OCI-LY1 (cell line): ENCODE results near the gene MYL3.
A peak's percentile ranks its signal among the peaks of the same experiment; 100 is the strongest.

Experiments
- H2AFZ ChIP-seq: fragments of 200-600 bp; sonication (generic), shearing (Covaris generic); 2 replicates; pipeline ENCODE4 v1.6.0; 2014; ENCODE audit warnings: antibody characterized with exemption, mild to moderate bottlenecking, low read length
- H3F3A ChIP-seq: fragments of 200-600 bp; sonication (generic), shearing (Covaris generic); 2 replicates; pipeline ENCODE4 v1.6.0; 2014; ENCODE audit warnings: mild to moderate bottlenecking, antibody characterized with exemption, low read length, moderate library complexity; ENCODE audit not compliant: insufficient read depth
- H3K27ac ChIP-seq: fragments of 200-600 bp; sonication (generic); 2 replicates; pipeline ENCODE4 v1.5.1; 2014; ENCODE audit warnings: low read length, mixed run types, mild to moderate bottlenecking, low read depth; ENCODE audit not compliant: poor library complexity, severe bottlenecking
- H3K27me3 ChIP-seq: fragments of 200-600 bp; sonication (generic); 2 replicates; pipeline ENCODE4 v1.6.0; 2014; ENCODE audit warnings: antibody characterized with exemption, mild to moderate bottlenecking, low read length, moderate library complexity; ENCODE audit not compliant: insufficient read depth
- H3K36me3 ChIP-seq: fragments of 200-600 bp; sonication (generic); 2 replicates; pipeline ENCODE4 v1.6.1; 2014; ENCODE audit warnings: mild to moderate bottlenecking, antibody characterized with exemption, low read length, moderate library complexity, mixed read lengths; ENCODE audit not compliant: insufficient read depth
- H3K4me1 ChIP-seq: fragments of 200-600 bp; sonication (generic); 2 replicates; pipeline ENCODE4 v1.5.1; 2014; ENCODE audit warnings: mild to moderate bottlenecking, low read length, moderate library complexity; ENCODE audit not compliant: insufficient read depth, severe bottlenecking
- H3K4me2 ChIP-seq: fragments of 200-600 bp; sonication (generic), shearing (Covaris generic); 2 replicates; pipeline ENCODE4 v1.6.1; 2014; ENCODE audit warnings: low read length
- H3K4me3 ChIP-seq: fragments of 200-600 bp; sonication (generic); 2 replicates; pipeline ENCODE4 v1.5.1; 2014; ENCODE audit warnings: low read length, low read depth, mild to moderate bottlenecking, mixed read lengths; ENCODE audit not compliant: poor library complexity, severe bottlenecking
- H3K79me2 ChIP-seq: fragments of 200-600 bp; shearing (Covaris generic); 2 replicates; pipeline ENCODE4 v1.6.1; 2016; ENCODE audit warnings: mixed run types, low read length, mixed read lengths; ENCODE audit not compliant: insufficient read depth
- H3K9ac ChIP-seq: fragments of 200-600 bp; sonication (generic), shearing (Covaris generic); 2 replicates; pipeline ENCODE4 v1.6.1; 2014; ENCODE audit warnings: mild to moderate bottlenecking, low read length, mixed read lengths
- H3K9me2 ChIP-seq: fragments of 200-600 bp; sonication (generic), shearing (Covaris generic); 2 replicates; pipeline ENCODE4 v1.6.1; 2014; ENCODE audit warnings: low read depth, mild to moderate bottlenecking, low read length, mixed read lengths
- H3K9me3 ChIP-seq: fragments of 200-600 bp; shearing (Covaris generic); 2 replicates; pipeline ENCODE4 v1.6.1; 2014; ENCODE audit warnings: low read length, mixed read lengths
- H4K20me1 ChIP-seq: fragments of 200-600 bp; sonication (generic), shearing (Covaris generic); 2 replicates; pipeline ENCODE4 v1.6.0; 2016; ENCODE audit warnings: mild to moderate bottlenecking, low read length; ENCODE audit not compliant: insufficient read depth
- EZH2 ChIP-seq: fragments of 200-600 bp; sonication (generic), shearing (Covaris generic); IDR thresholded peaks from 2 replicates; pipeline ENCODE4 v1.8.0; 2017; ENCODE audit warnings: borderline replicate concordance, mixed run types, mild to moderate bottlenecking, antibody characterized with exemption, low read length, moderate library complexity, mixed read lengths
- TF ChIP-seq, protein P1 (sequence below): fragments of 200-600 bp; sonication (generic), shearing (Covaris generic); IDR thresholded peaks from 2 replicates; pipeline ENCODE4 v1.5.1; 2017; ENCODE audit warnings: mild to moderate bottlenecking, antibody characterized with exemption, low read length, moderate library complexity, mixed read lengths

Gene MYL3

DNA sequence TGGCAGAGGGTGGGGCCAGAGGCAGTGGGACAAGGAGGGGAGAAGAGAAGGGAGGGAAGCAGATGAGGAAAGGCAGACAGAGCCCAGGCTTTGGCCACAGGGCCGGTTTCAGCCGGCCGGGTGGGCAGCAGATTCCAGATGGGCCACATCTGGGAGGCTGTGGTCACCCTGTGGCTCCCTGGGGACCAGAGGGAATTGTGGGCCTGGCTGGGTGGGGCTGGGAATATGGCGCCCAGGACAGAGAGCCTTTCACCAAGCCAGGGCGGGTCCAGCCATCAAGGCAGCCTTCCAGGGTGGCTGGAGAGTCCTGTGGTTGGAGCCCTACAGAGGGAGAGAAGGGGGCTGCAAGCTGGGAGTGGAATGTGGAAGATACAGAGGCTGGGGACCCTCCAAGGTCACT is 33.1 kb upstream of the MYL3 start:
- H3K9ac ChIP-seq = no peak overlapping the region
- no peaks in the 10 kb centered on the region for H3K36me3 ChIP-seq
- H3F3A ChIP-seq = no peaks in the 10 kb centered on the region
- no peaks in the 10 kb centered on the region for H3K79me2 ChIP-seq
- no peak overlapping the region for H3K4me3 ChIP-seq
- H3K4me1 ChIP-seq = no peaks in the 10 kb centered on the region
- H3K9me3 ChIP-seq = no peaks in the 10 kb centered on the region
- H3K27ac ChIP-seq = no peak overlapping the region
- no peak overlapping the region for H2AFZ ChIP-seq
- no peaks in the 10 kb centered on the region for H4K20me1 ChIP-seq
- H3K9me2 ChIP-seq = no peaks in the 10 kb centered on the region
- TF ChIP-seq EZH2 = no peak
- TF ChIP-seq, protein P1, sequence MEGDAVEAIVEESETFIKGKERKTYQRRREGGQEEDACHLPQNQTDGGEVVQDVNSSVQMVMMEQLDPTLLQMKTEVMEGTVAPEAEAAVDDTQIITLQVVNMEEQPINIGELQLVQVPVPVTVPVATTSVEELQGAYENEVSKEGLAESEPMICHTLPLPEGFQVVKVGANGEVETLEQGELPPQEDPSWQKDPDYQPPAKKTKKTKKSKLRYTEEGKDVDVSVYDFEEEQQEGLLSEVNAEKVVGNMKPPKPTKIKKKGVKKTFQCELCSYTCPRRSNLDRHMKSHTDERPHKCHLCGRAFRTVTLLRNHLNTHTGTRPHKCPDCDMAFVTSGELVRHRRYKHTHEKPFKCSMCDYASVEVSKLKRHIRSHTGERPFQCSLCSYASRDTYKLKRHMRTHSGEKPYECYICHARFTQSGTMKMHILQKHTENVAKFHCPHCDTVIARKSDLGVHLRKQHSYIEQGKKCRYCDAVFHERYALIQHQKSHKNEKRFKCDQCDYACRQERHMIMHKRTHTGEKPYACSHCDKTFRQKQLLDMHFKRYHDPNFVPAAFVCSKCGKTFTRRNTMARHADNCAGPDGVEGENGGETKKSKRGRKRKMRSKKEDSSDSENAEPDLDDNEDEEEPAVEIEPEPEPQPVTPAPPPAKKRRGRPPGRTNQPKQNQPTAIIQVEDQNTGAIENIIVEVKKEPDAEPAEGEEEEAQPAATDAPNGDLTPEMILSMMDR = no peak
- H3K27me3 ChIP-seq = 0 out of 2 replicates have a peak, but pooled peaks cover 4% of the 10 kb centered on the region
- no peak overlapping the region for H3K4me2 ChIP-seq

DNA sequence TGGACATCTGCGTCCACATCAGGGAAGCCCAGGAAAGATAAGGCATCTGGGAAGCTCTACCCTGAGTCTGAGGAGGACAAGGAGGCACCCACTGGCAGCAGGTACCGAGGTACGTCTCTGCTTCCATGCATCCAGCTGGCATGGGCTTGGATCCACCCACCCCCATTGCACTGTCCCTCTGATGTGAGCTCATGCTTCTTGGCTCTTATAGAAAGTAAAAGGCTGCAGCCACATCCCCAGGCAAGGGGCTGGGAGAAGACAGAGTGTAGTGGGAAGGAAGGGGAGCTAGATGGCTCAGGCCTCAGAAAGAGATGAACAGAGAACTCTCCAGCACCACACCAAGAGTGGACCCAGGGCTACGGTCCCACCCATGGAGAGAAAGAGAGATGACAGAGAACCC is 32.5 kb upstream of the MYL3 start:
- no peak overlapping the region for H2AFZ ChIP-seq
- H3K4me3 ChIP-seq = no peak overlapping the region
- no peaks in the 10 kb centered on the region for H3K79me2 ChIP-seq
- H3K9me3 ChIP-seq = no peaks in the 10 kb centered on the region
- no peaks in the 10 kb centered on the region for H3F3A ChIP-seq
- H3K36me3 ChIP-seq = no peaks in the 10 kb centered on the region
- H3K9me2 ChIP-seq = no peaks in the 10 kb centered on the region
- no peaks in the 10 kb centered on the region for H3K4me1 ChIP-seq
- no peaks in the 10 kb centered on the region for H4K20me1 ChIP-seq
- no peak overlapping the region for H3K9ac ChIP-seq
- peaks cover 6% of the 10 kb centered on the region; the same call in 1 of the 2 replicates for H3K27me3 ChIP-seq
- TF ChIP-seq EZH2 = no peak
- TF ChIP-seq, protein P1 = no peak
- no peak overlapping the region for H3K27ac ChIP-seq
- H3K4me2 ChIP-seq = no peak overlapping the region

DNA sequence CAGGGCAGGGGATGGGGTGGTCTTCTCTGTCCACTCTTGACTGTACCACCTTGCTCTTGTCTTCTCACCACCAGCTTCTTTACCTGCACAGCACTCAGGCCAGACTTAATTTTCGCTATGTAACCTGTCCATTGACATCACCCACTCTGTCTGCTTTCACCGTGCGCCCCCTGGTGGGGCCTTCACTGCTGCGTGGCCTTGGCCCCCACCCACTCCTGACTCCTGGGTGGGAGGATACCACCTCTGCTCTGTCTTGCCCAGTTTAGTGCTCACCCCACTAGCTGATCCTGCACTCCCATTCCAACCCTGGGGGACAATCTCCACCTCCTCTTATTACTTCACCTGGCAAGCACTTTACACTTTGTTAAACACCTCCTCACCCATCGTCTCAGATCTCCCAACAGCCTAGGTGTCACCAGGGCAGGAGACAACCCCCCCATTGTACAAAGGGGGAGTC is 32.0 kb upstream of the MYL3 start:
- Histone ChIP-seq H2AFZ (no peak overlapping the region), H3K9ac (no peak overlapping the region), H3K4me3 (no peak overlapping the region), H3K4me2 (no peak overlapping the region), H3K36me3 (no peaks in the 10 kb centered on the region), H3K79me2 (no peaks in the 10 kb centered on the region), H3K9me2 (no peaks in the 10 kb centered on the region), H4K20me1 (no peaks in the 10 kb centered on the region), H3K9me3 (no peaks in the 10 kb centered on the region), H3K4me1 (no peaks in the 10 kb centered on the region), H3K27ac (no peak overlapping the region), H3K27me3 (peaks cover 6% of the 10 kb centered on the region; the same call in 1 of the 2 replicates), H3F3A (no peaks in the 10 kb centered on the region)
- no peak for TF ChIP-seq EZH2
- TF ChIP-seq, protein P1 = peak; percentile 97
